SU-DHL-6 (cell line): Measurements from ENCODE around the gene ACTN4.

Experiments used
- H2AFZ ChIP-seq: fragments of 200-600 bp; sonication (generic); 2 replicates; pipeline ENCODE4 v1.6.1; 2014; ENCODE audit warnings: low read depth, mild to moderate bottlenecking, moderate library complexity, mixed read lengths, antibody characterized with exemption, low read length; ENCODE audit not compliant: severe bottlenecking
- H3F3A ChIP-seq: fragments of 200-600 bp; shearing (Covaris generic); 2 replicates; pipeline ENCODE4 v1.6.0; 2016; ENCODE audit warnings: antibody characterized with exemption, mild to moderate bottlenecking; ENCODE audit not compliant: insufficient read depth
- H3K27ac ChIP-seq: fragments of 200-600 bp; sonication (generic); 2 replicates; pipeline ENCODE4 v1.5.1; 2016; ENCODE audit warnings: low read depth, mild to moderate bottlenecking, low read length, moderate library complexity, mixed read lengths
- H3K27me3 ChIP-seq: fragments of 200-600 bp; sonication (generic), shearing (Covaris generic); 2 replicates; pipeline ENCODE4 v1.6.0; 2014; ENCODE audit warnings: mild to moderate bottlenecking, low read length
- H3K36me3 ChIP-seq: fragments of 200-600 bp; sonication (generic); 2 replicates; pipeline ENCODE4 v1.6.1; 2014; ENCODE audit warnings: mild to moderate bottlenecking, low read length, mixed read lengths
- H3K4me2 ChIP-seq: fragments of 300-600, 200-600 bp; shearing (Covaris generic), sonication (generic); 2 replicates; pipeline ENCODE4 v1.6.0; 2014; ENCODE audit warnings: low read length, low read depth, mild to moderate bottlenecking; ENCODE audit not compliant: poor library complexity, severe bottlenecking
- H3K4me3 ChIP-seq: fragments of 200-600 bp; sonication (generic); 2 replicates; pipeline ENCODE4 v1.5.1; 2014; ENCODE audit warnings: antibody characterized with exemption, low read length, mild to moderate bottlenecking, mixed read lengths; ENCODE audit not compliant: insufficient read depth, poor library complexity, severe bottlenecking
- H3K79me2 ChIP-seq: fragments of 200-600 bp; sonication (generic); 2 replicates; pipeline ENCODE4 v1.6.1; 2014; ENCODE audit warnings: mild to moderate bottlenecking, low read length, moderate library complexity; ENCODE audit not compliant: insufficient read depth
- H3K9ac ChIP-seq: fragments of 200-600 bp; sonication (generic); 2 replicates; pipeline ENCODE4 v1.7.0; 2014; ENCODE audit warnings: mild to moderate bottlenecking, low read length
- H3K9me2 ChIP-seq: fragments of 200-600 bp; sonication (generic); replicated peaks from 2 replicates; pipeline ENCODE4 v1.6.1; 2014; ENCODE audit warnings: low read length; ENCODE audit not compliant: insufficient read depth
- H3K9me3 ChIP-seq: fragments of 200-600 bp; sonication (generic); 2 replicates; pipeline ENCODE4 v1.6.1; 2014; ENCODE audit warnings: low read length, mixed read lengths; ENCODE audit not compliant: insufficient read depth
- H4K20me1 ChIP-seq: fragments of 200-600 bp; sonication (generic); 2 replicates; pipeline ENCODE4 v1.6.1; 2014; ENCODE audit warnings: low read depth, mild to moderate bottlenecking, antibody characterized with exemption, low read length, moderate library complexity, mixed read lengths
- CTCF ChIP-seq: fragments of 200-600 bp; sonication (generic); IDR thresholded peaks from one replicate; pipeline ENCODE4 v1.5.1; 2017; ENCODE audit warnings: antibody characterized with exemption, mild to moderate bottlenecking, low read length, moderate library complexity; ENCODE audit not compliant: insufficient read depth, poor library complexity, severe bottlenecking
- EZH2phosphoT487 ChIP-seq: fragments of 200-600 bp; sonication (generic), shearing (Covaris generic); conservative IDR thresholded peaks from 2 replicates; pipeline ENCODE4 v1.6.1; 2018; ENCODE audit warnings: mild to moderate bottlenecking, antibody characterized with exemption, low read length, moderate library complexity, mixed read lengths

ACTN4 gene

GRCh38 chr19:38690832-38691231, 43.4 kb downstream of the ACTN4 start:
- Histone ChIP-seq H3K36me3 (no peaks in the 10 kb centered on the region), H3K4me3 (no peak overlapping the region), H4K20me1 (peaks cover 4% of the 10 kb centered on the region), H3K27me3 (no peaks in the 10 kb centered on the region), H3K9me3 (no peaks in the 10 kb centered on the region), H2AFZ (no peak overlapping the region), H3F3A (no peaks in the 10 kb centered on the region), H3K27ac (no peak overlapping the region), H3K4me2 (no peak overlapping the region), H3K9me2 (no peaks in the 10 kb centered on the region), H3K79me2 (peaks cover 74% of the 10 kb centered on the region), H3K9ac (no peak overlapping the region)
- TF ChIP-seq CTCF (no peak), EZH2phosphoT487 (no peak)

GRCh38 chr19:38691938-38692457, 44.5 kb downstream of the ACTN4 start:
- Histone ChIP-seq H3K9ac (no peak overlapping the region), H3K9me2 (no peaks in the 10 kb centered on the region), H3K27ac (no peak overlapping the region), H2AFZ (no peak overlapping the region), H3F3A (no peaks in the 10 kb centered on the region), H3K4me2 (no peak overlapping the region), H4K20me1 (peaks cover 4% of the 10 kb centered on the region; the same call in 1 of the 2 replicates), H3K4me3 (no peak overlapping the region), H3K36me3 (no peaks in the 10 kb centered on the region), H3K27me3 (no peaks in the 10 kb centered on the region), H3K79me2 (peaks cover 76% of the 10 kb centered on the region), H3K9me3 (no peaks in the 10 kb centered on the region)
- TF ChIP-seq CTCF, result no peak
- no peak for TF ChIP-seq EZH2phosphoT487

GRCh38 chr19:38692458-38693379, 45.3 kb downstream of the ACTN4 start:
- H4K20me1 ChIP-seq, result peaks cover 4% of the 10 kb centered on the region; the same call in 1 of the 2 replicates
- TF ChIP-seq CTCF, result no peak
- TF ChIP-seq EZH2phosphoT487, result no peak
- no peaks in the 10 kb centered on the region for H3K9me2 ChIP-seq
- H3F3A ChIP-seq, result no peaks in the 10 kb centered on the region
- H3K4me2 ChIP-seq, result no peak overlapping the region
- no peaks in the 10 kb centered on the region for H3K27me3 ChIP-seq
- no peak overlapping the region for H3K9ac ChIP-seq
- H3K4me3 ChIP-seq, result no peak overlapping the region
- peaks cover 75% of the 10 kb centered on the region for H3K79me2 ChIP-seq
- H3K36me3 ChIP-seq, result no peaks in the 10 kb centered on the region
- H3K9me3 ChIP-seq, result no peaks in the 10 kb centered on the region
- no peak overlapping the region for H3K27ac ChIP-seq
- no peak overlapping the region for H2AFZ ChIP-seq
